HG03045 (cell line): Measurements from ENCODE around the gene CLCN3.
"Not testable (repeated sequence)": the region's sequence is repeated elsewhere in the genome, so short reads cannot be mapped to it uniquely, and the experiment has no call there.

ENCODE experiments used
- ATAC-seq: cut with Tn5 transposase; IDR thresholded peaks from one replicate; pipeline ENCODE4 v1.9.1; 2021; ENCODE audit warnings: mild to moderate bottlenecking, moderate library complexity; ENCODE audit not compliant: unreplicated experiment

Gene CLCN3

GRCh38 chr4:169689681-169690080 is 69.3 kb downstream of the CLCN3 start:
- ATAC-seq = no peak

- no peak for ATAC-seq
These were observed 70.4 kb downstream of the CLCN3 start for GRCh38 chr4:169690787-169691186.

GRCh38 chr4:169698331-169698730 is 78.0 kb downstream of the CLCN3 start:
- ATAC-seq = no peak

- ATAC-seq = no peak
These were observed 87.7 kb downstream of the CLCN3 start for GRCh38 chr4:169707958-169708643.

GRCh38 chr4:169715826-169716225 is 95.4 kb downstream of the CLCN3 start:
- no peak for ATAC-seq

- no peak for ATAC-seq
These were observed 96.3 kb downstream of the CLCN3 start for GRCh38 chr4:169716677-169717076.

- ATAC-seq = no peak
These were observed 100.2 kb downstream of the CLCN3 start for GRCh38 chr4:169720529-169720928.

GRCh38 chr4:169723207-169723965 is 103.0 kb downstream of the CLCN3 start:
- ATAC-seq = no peak

GRCh38 chr4:169724260-169724659 is 103.9 kb downstream of the CLCN3 start:
- ATAC-seq = no peak

- ATAC-seq = no peak
These were observed 107.2 kb downstream of the CLCN3 start for GRCh38 chr4:169727616-169728015.

- no peak for ATAC-seq
These were observed 110.2 kb downstream of the CLCN3 start for GRCh38 chr4:169730564-169730963.

- not testable (repeated sequence) for ATAC-seq
These were observed 118.2 kb downstream of the CLCN3 start for GRCh38 chr4:169738604-169739003.

- no peak for ATAC-seq
These were observed 121.2 kb downstream of the CLCN3 start for GRCh38 chr4:169741569-169741968.

- ATAC-seq = no peak
These were observed 124.2 kb downstream of the CLCN3 start for GRCh38 chr4:169744601-169745000.

- ATAC-seq = no peak
These were observed 124.9 kb downstream of the CLCN3 start for GRCh38 chr4:169745291-169745690.

GRCh38 chr4:169756971-169757574 is 136.7 kb downstream of the CLCN3 start:
- ATAC-seq = peak; percentile 18

- ATAC-seq = peak; percentile 95
These were observed 137.3 kb downstream of the CLCN3 start, which contains the start of gene HPF1 for GRCh38 chr4:169757575-169758184. Gene HPF1 (minus strand): TSS chr4:169757944. CDS start chr4:169757877, 67 bp downstream.

GRCh38 chr4:169758401-169758962 is 138.1 kb downstream of the CLCN3 start:
- no peak for ATAC-seq

- no peak for ATAC-seq
These were observed 141.5 kb downstream of the CLCN3 start for GRCh38 chr4:169761846-169762245.

GRCh38 chr4:169765835-169766234 is 145.5 kb downstream of the CLCN3 start:
- no peak for ATAC-seq

GRCh38 chr4:169766741-169767140 is 146.4 kb downstream of the CLCN3 start:
- no peak for ATAC-seq
